ENCODE data around the gene GLYATL2.

GLYATL2 gene

GRCh38 chr11:58837707-58838388 lies 6.7 kb downstream of the GLYATL2 start:
- Mint-ChIP-seq H3K27ac (ENCODE audit: low read depth) (no peak overlapping the region), H3K4me1 (no peaks in the 10 kb centered on the region), H3K27me3 (peaks cover 31% of the 10 kb centered on the region), H3K4me3 (no peak overlapping the region), H3K9me3 (no peaks in the 10 kb centered on the region), H3K36me3 (ENCODE audit: insufficient read depth) (no peaks in the 10 kb centered on the region)
- DNase-seq (ENCODE audit: low spot score in 2 of 2) (no peak), ATAC-seq (replicated peaks; ENCODE audit: extremely low read depth, poor library complexity, severe bottlenecking) (no peak)

GRCh38 chr11:58832056-58832645 lies 12.4 kb downstream of the GLYATL2 start:
- DNase-seq (ENCODE audit: low spot score in 2 of 2) (no peak), ATAC-seq (replicated peaks; ENCODE audit: extremely low read depth, poor library complexity, severe bottlenecking) (no peak)
- Mint-ChIP-seq H3K4me1 (no peaks in the 10 kb centered on the region), H3K4me3 (no peak overlapping the region), H3K9me3 (no peaks in the 10 kb centered on the region), H3K27me3 (peaks cover 23% of the 10 kb centered on the region), H3K27ac (ENCODE audit: low read depth) (no peak overlapping the region), H3K36me3 (ENCODE audit: insufficient read depth) (no peaks in the 10 kb centered on the region)

DNA sequence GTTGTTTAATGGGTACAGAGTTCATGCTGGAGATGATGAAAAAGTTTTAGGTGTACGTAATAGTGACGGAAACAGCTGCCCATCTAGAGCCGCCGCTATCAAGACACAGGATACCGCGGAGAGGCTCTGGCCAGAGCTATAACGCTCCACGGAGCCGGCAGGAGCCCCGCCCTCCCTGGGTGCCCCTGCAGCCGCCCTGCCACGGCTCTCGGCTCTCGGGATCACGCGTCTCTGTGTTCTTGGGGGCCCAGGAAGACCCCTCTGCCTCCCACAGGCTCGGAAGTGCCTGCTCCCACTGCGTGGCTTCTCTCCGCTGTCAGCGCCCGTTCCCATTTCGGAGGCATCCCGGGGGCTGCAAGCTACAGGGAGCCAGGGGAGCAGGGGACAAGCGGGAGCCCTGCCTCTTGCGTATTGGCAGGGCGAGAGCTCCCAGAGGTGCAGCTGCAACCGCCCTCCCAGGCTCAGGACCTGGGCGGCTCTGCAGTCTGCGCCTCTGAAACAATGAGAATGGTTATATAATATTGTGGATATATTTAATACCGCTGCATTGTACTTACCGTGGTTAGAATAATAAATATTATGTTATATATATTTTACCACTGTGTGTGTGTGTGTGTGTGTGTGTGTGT lies 13.7 kb downstream of the GLYATL2 start:
- Mint-ChIP-seq H3K9me3 (no peaks in the 10 kb centered on the region), H3K27me3 (peaks cover 17% of the 10 kb centered on the region), H3K27ac (ENCODE audit: low read depth) (no peak overlapping the region), H3K36me3 (ENCODE audit: insufficient read depth) (no peaks in the 10 kb centered on the region), H3K4me3 (no peak overlapping the region), H3K4me1 (no peaks in the 10 kb centered on the region)
- DNase-seq (ENCODE audit: low spot score in 2 of 2) = no peak
- ATAC-seq (replicated peaks; ENCODE audit: extremely low read depth, poor library complexity, severe bottlenecking) = no peak

GRCh38 chr11:58829786-58830185 lies 14.7 kb downstream of the GLYATL2 start:
- H3K27ac Mint-ChIP-seq (ENCODE audit: low read depth) = no peak overlapping the region
- peaks cover 9% of the 10 kb centered on the region for H3K27me3 Mint-ChIP-seq
- H3K36me3 Mint-ChIP-seq (ENCODE audit: insufficient read depth) = no peaks in the 10 kb centered on the region
- no peaks in the 10 kb centered on the region for H3K9me3 Mint-ChIP-seq
- ATAC-seq (replicated peaks; ENCODE audit: extremely low read depth, poor library complexity, severe bottlenecking) (no peak), DNase-seq (ENCODE audit: low spot score in 2 of 2) (no peak)
- H3K4me1 Mint-ChIP-seq = no peaks in the 10 kb centered on the region
- no peak overlapping the region for H3K4me3 Mint-ChIP-seq

DNA sequence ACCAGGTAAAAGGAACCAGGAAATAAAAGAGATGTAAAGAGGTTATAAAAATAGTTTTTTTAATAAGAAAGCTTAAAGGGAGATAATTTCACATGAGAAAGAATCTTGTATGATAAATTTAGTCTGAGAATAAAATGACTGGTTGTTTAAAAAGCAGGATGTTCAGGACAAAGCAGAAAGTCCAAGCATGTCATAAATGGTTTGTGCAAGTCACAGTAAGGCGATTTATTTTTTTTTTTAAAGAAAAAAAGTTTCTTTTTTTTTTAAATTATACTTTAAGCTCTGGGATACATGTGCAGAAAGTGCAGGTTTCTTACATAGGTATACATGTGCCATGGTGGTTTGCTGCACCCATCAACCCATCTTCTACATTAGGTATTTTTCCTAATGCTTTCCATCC lies 30.8 kb downstream of the GLYATL2 start:
- peaks cover 7% of the 10 kb centered on the region for H3K9me3 Mint-ChIP-seq
- peaks cover 44% of the 10 kb centered on the region for H3K27me3 Mint-ChIP-seq
- H3K4me3 Mint-ChIP-seq = no peak overlapping the region
- H3K36me3 Mint-ChIP-seq (ENCODE audit: insufficient read depth) = no peaks in the 10 kb centered on the region
- no peak overlapping the region for H3K27ac Mint-ChIP-seq (ENCODE audit: low read depth)
- DNase-seq (ENCODE audit: low spot score in 2 of 2) = no peak
- no peaks in the 10 kb centered on the region for H3K4me1 Mint-ChIP-seq
- no peak for ATAC-seq (replicated peaks; ENCODE audit: extremely low read depth, poor library complexity, severe bottlenecking)

GRCh38 chr11:58811499-58811898 lies 33.0 kb downstream of the GLYATL2 start:
- Mint-ChIP-seq H3K4me3 (no peak overlapping the region), H3K27me3 (peaks cover 29% of the 10 kb centered on the region), H3K27ac (ENCODE audit: low read depth) (no peak overlapping the region), H3K36me3 (ENCODE audit: insufficient read depth) (no peaks in the 10 kb centered on the region), H3K9me3 (no peaks in the 10 kb centered on the region), H3K4me1 (no peaks in the 10 kb centered on the region)
- no peak for ATAC-seq (replicated peaks; ENCODE audit: extremely low read depth, poor library complexity, severe bottlenecking)
- DNase-seq (ENCODE audit: low spot score in 2 of 2) = no peak

GRCh38 chr11:58807343-58807742 lies 37.2 kb downstream of the GLYATL2 start:
- no peaks in the 10 kb centered on the region for H3K4me1 Mint-ChIP-seq
- DNase-seq (ENCODE audit: low spot score in 2 of 2) (no peak), ATAC-seq (replicated peaks; ENCODE audit: extremely low read depth, poor library complexity, severe bottlenecking) (no peak)
- H3K27ac Mint-ChIP-seq (ENCODE audit: low read depth) = no peak overlapping the region
- H3K27me3 Mint-ChIP-seq = peaks cover 30% of the 10 kb centered on the region
- H3K4me3 Mint-ChIP-seq = no peak overlapping the region
- H3K36me3 Mint-ChIP-seq (ENCODE audit: insufficient read depth) = no peaks in the 10 kb centered on the region
- H3K9me3 Mint-ChIP-seq = no peaks in the 10 kb centered on the region

DNA sequence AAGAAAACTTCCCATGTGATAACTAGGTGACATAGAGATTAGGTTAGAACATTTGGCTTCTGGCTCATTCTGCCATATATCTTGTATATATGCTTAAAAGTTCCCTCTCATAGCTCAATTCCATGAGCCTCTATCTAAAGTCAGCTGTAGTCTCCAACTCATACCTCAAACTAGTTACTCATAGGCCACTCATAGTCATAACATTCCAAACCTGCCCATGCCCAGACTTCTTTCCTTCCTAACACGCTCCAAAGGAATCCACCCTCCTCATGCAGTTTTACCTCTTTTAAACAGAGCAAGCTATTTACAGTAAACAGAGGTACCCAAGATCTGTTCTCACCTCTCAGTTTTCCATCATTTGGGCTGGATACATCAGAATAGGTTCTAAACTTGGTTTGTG lies 39.4 kb downstream of the GLYATL2 start:
- Mint-ChIP-seq H3K4me3 (no peak overlapping the region), H3K36me3 (ENCODE audit: insufficient read depth) (no peaks in the 10 kb centered on the region), H3K27me3 (peaks cover 37% of the 10 kb centered on the region), H3K4me1 (no peaks in the 10 kb centered on the region), H3K9me3 (no peaks in the 10 kb centered on the region), H3K27ac (ENCODE audit: low read depth) (no peak overlapping the region)
- ATAC-seq (replicated peaks; ENCODE audit: extremely low read depth, poor library complexity, severe bottlenecking) (no peak), DNase-seq (ENCODE audit: low spot score in 2 of 2) (no peak)

- peaks cover 42% of the 10 kb centered on the region for H3K27me3 Mint-ChIP-seq
- ATAC-seq (replicated peaks; ENCODE audit: extremely low read depth, poor library complexity, severe bottlenecking) (no peak), DNase-seq (ENCODE audit: low spot score in 2 of 2) (no peak)
- no peaks in the 10 kb centered on the region for H3K36me3 Mint-ChIP-seq (ENCODE audit: insufficient read depth)
- H3K4me1 Mint-ChIP-seq = no peaks in the 10 kb centered on the region
- no peaks in the 10 kb centered on the region for H3K9me3 Mint-ChIP-seq
- H3K27ac Mint-ChIP-seq (ENCODE audit: low read depth) = no peak overlapping the region
- no peak overlapping the region for H3K4me3 Mint-ChIP-seq
These were observed 42.4 kb downstream of the GLYATL2 start for GRCh38 chr11:58801974-58802545.

GRCh38 chr11:58801302-58801701 lies 43.2 kb downstream of the GLYATL2 start:
- Mint-ChIP-seq H3K36me3 (ENCODE audit: insufficient read depth) (no peaks in the 10 kb centered on the region), H3K27me3 (peaks cover 49% of the 10 kb centered on the region), H3K9me3 (no peaks in the 10 kb centered on the region), H3K4me3 (no peak overlapping the region), H3K27ac (ENCODE audit: low read depth) (no peak overlapping the region), H3K4me1 (no peaks in the 10 kb centered on the region)
- no peak for DNase-seq (ENCODE audit: low spot score in 2 of 2)
- ATAC-seq (replicated peaks; ENCODE audit: extremely low read depth, poor library complexity, severe bottlenecking) = no peak

- ATAC-seq (replicated peaks; ENCODE audit: extremely low read depth, poor library complexity, severe bottlenecking) (no peak), DNase-seq (ENCODE audit: low spot score in 2 of 2) (no peak)
- Mint-ChIP-seq H3K27ac (ENCODE audit: low read depth) (no peak overlapping the region), H3K36me3 (ENCODE audit: insufficient read depth) (no peaks in the 10 kb centered on the region), H3K4me1 (no peaks in the 10 kb centered on the region), H3K27me3 (peaks cover 46% of the 10 kb centered on the region), H3K9me3 (no peaks in the 10 kb centered on the region), H3K4me3 (no peak overlapping the region)
These were observed 48.2 kb downstream of the GLYATL2 start for GRCh38 chr11:58796333-58796732.

DNA sequence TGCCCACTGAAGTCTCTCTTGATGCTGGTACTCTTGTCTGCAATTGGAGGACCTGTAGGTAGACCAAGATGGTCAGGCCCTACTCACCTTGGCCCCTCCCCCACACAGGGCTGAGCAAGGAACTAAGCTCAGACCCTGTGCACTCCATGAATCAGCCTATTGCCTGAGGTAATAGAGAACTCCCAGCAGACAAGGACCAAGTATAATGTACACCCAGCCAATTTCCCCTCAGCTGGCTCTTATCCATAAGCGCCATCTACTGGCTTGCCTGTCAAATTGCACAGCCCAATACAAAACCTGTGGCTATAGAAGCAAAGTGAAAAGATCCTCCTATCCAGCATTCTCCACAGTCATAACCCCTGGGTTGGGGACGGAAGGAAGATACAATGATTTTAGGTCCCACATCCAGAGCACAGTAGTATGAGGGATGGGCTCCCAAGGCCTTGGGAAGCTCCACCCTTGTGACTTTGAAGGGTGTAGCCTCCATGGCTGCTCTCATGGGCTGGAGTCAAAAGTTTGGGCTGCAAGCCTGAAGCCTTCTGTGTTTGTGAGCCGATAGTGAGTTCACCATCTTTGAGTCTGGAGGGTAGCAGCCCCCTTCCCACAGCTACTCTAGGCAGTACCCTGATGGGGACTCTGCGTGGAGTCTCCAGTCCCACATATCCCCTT lies 56.0 kb downstream of the GLYATL2 start:
- H3K4me1 Mint-ChIP-seq = no peaks in the 10 kb centered on the region
- no peaks in the 10 kb centered on the region for H3K36me3 Mint-ChIP-seq (ENCODE audit: insufficient read depth)
- peaks cover 14% of the 10 kb centered on the region for H3K27me3 Mint-ChIP-seq
- no peaks in the 10 kb centered on the region for H3K9me3 Mint-ChIP-seq
- no peak for ATAC-seq (replicated peaks; ENCODE audit: extremely low read depth, poor library complexity, severe bottlenecking)
- no peak overlapping the region for H3K4me3 Mint-ChIP-seq
- no peak for DNase-seq (ENCODE audit: low spot score in 2 of 2)
- H3K27ac Mint-ChIP-seq (ENCODE audit: low read depth) = no peak overlapping the region

Data from central memory CD8-positive, alpha-beta T cell (primary cell).